ENCODE measurements around the gene MAPK10. TPM values are rescaled to one million over a fixed set of nuclear protein-coding genes. Genes with fewer than 3 reads are reported as not detected.
A peak's percentile ranks its signal among the peaks of the same experiment; 100 is the strongest.

MAPK10 gene
- total RNA-seq, 1 experiment from 2014 or later, result 4.7 TPM

GRCh38 chr4:86386817-86387415, 27.1 kb upstream of the MAPK10 start:
- no peak overlapping the region for H3K27ac ChIP-seq (ENCODE audit: insufficient read length, low read depth, low read length)
- H3K9me3 ChIP-seq (ENCODE audit: control insufficient read depth, low read depth, low read length), result no peaks in the 10 kb centered on the region
- H3K27me3 Mint-ChIP-seq (ENCODE audit: low read depth), result no peaks in the 10 kb centered on the region
- H3K23me2 ChIP-seq (ENCODE audit: insufficient read length, low read depth, low read length, poor library complexity, severe bottlenecking), result no peaks in the 10 kb centered on the region
- H3K79me1 ChIP-seq (ENCODE audit: insufficient read depth, low read depth, low read length, poor library complexity, severe bottlenecking), result no peaks in the 10 kb centered on the region
- H2BK5ac ChIP-seq (ENCODE audit: insufficient read length, low read length), result no peak overlapping the region
- no peaks in the 10 kb centered on the region for H3K79me2 ChIP-seq (ENCODE audit: insufficient read depth, low read length)
- H4K91ac ChIP-seq (ENCODE audit: insufficient read length, low read depth, low read length), result no peak overlapping the region
- H3K56ac ChIP-seq (ENCODE audit: insufficient read length, low read depth, low read length), result no peak overlapping the region
- no peak overlapping the region for H3K9ac ChIP-seq (ENCODE audit: extremely low read depth, insufficient read length, low read length)
- TF ChIP-seq CTCF (conservative IDR thresholded peaks at IDR 0.05), result no peak
- no peak overlapping the region for H4K5ac ChIP-seq (ENCODE audit: insufficient read length, low read depth, low read length)
- no peak overlapping the region for H3K23ac ChIP-seq (ENCODE audit: insufficient read length, low read depth, low read length)
- H2BK15ac ChIP-seq (ENCODE audit: low read depth, low read length), result no peak overlapping the region
- no peak overlapping the region for H3K4me2 ChIP-seq (ENCODE audit: insufficient read depth, insufficient read length, low read length)
- no peak overlapping the region for H3K18ac ChIP-seq (ENCODE audit: insufficient read length, low read depth, low read length)
- no peaks in the 10 kb centered on the region; a peak in 1 of 7 replicates for H3K36me3 Mint-ChIP-seq (ENCODE audit: insufficient read depth in 1 of 3, low read depth in 3 of 3)
- H2BK120ac ChIP-seq (ENCODE audit: low read depth, low read length, poor library complexity, severe bottlenecking), result no peak overlapping the region
- no peak overlapping the region for H2BK12ac ChIP-seq (ENCODE audit: insufficient read length, low read depth, low read length)
- no peak overlapping the region for H3K4ac ChIP-seq (ENCODE audit: low read depth, low read length)
- no peaks in the 10 kb centered on the region for H4K20me1 ChIP-seq (ENCODE audit: control insufficient read depth, insufficient read depth, insufficient read length)
- H3K9me3 Mint-ChIP-seq, result 0 out of 5 replicates have a peak, but pooled peaks cover 0 to 2% of the 10 kb centered on the region in 2 experiments
- H2BK20ac ChIP-seq (ENCODE audit: low read depth, low read length, poor library complexity, severe bottlenecking), result no peak overlapping the region
- DNase-seq, result no peak
- H3K27me3 ChIP-seq (ENCODE audit: insufficient read depth, low read length), result no peaks in the 10 kb centered on the region
- no peaks in the 10 kb centered on the region; the same call in 1 of the 2 replicates for H3K4me1 ChIP-seq (ENCODE audit: insufficient read depth, low read length)
- peak overlapping the region; percentile 4 to 46 (median 19); a peak in 3 of 7 replicates for H3K27ac Mint-ChIP-seq
- no peak overlapping the region for H3K14ac ChIP-seq (ENCODE audit: insufficient read depth, low read length)
- H2AK5ac ChIP-seq (ENCODE audit: insufficient read length, low read length), result no peak overlapping the region
- no CpG with 5 or more reads among the region's 6 CpGs for WGBS (ENCODE audit: extremely low coverage, insufficient read length, low lambda C conversion rate)
- H3T11ph ChIP-seq (ENCODE audit: low read length), result no peak overlapping the region
- peaks cover 19 to 20% of the 10 kb centered on the region in 2 experiments for H3K4me1 Mint-ChIP-seq
- no peak overlapping the region for H2AFZ ChIP-seq (ENCODE audit: low read length)
- no peak overlapping the region; a peak in 1 of 5 replicates for H3K4me3 Mint-ChIP-seq
- no peak overlapping the region for H4K8ac ChIP-seq (replicated peaks; ENCODE audit: insufficient read length, low read depth, low read length)
